GM21390 (cell line): ENCODE measurements around the gene ABCC3.

Experiments
- ATAC-seq: cut with Tn5 transposase; IDR thresholded peaks from one replicate; pipeline ENCODE4 v1.9.1; 2021; ENCODE audit not compliant: unreplicated experiment

ABCC3 gene

GRCh38 chr17:50634224-50634914 is at the start of gene ABCC3:
Gene ABCC3, plus strand, starts transcription at chr17:50634881. Its CDS starts 56 bp downstream, at chr17:50634937.
- no peak for ATAC-seq

DNA sequence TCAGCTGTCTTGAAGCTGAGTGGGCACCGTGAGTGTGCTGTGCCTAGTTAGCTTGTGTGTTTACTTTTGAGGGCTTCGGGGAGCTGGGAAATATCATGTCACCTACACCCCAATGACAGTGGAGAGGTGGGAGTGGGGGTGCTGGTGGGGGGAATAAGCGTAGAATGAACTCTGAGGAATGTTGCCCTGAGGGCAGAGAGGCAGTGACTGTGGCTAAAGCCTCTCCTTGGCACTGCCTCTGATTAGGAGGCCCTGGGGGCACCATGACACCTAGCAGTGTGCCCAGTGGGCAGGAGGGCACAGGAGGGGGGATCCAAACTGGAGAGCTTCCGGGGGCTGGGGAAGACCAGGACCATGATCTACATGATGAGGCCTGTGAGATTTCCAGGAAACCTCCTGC is 49.3 kb upstream of the ABCC3 start:
- ATAC-seq = no peak

- no peak for ATAC-seq
These were observed 48.8 kb upstream of the ABCC3 start for GRCh38 chr17:50585891-50586290.

- no peak for ATAC-seq
These were observed 48.0 kb upstream of the ABCC3 start for GRCh38 chr17:50586421-50587247.

GRCh38 chr17:50587571-50587970 is 47.1 kb upstream of the ABCC3 start:
- no peak for ATAC-seq

GRCh38 chr17:50588391-50589049 is 46.2 kb upstream of the ABCC3 start:
- ATAC-seq = no peak

GRCh38 chr17:50589095-50589705 is 45.5 kb upstream of the ABCC3 start:
- no peak for ATAC-seq

DNA sequence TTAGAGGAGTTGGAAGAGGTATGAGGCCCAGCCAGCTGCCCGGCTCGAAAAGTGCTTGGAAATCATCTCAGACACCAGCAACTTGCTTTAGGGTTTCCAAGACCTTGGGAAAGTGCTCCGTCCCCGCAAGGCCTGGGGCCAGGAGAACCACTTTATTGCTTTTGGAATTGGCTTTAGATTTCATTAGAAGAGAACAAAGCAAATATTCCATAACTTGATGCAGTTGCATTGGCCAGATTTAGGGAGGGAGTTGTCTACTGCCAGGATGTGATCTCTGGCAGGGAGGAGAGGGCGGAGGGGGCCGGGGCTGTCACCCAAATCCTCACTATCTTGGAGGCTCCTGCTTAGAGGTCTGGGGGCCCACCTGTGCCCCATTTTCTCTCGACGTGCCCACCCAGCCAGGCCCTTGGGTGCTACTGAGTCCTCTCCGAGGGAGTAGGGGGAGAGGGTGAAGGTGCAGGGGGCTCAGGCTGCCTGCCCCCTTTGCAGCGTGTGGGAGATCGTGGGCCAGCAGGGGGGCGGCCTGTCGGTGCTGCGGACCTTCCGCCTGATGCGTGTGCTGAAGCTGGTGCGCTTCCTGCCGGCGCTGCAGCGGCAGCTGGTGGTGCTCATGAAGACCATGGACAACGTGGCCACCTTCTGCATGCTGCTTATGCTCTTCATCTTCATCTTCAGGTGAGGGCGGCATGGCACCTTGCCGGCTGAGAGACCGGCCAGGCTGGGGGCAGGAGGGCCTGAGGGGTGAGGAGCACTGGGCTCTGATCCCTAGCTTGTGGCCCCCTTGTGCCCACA is 43.5 kb upstream of the ABCC3 start:
- ATAC-seq = no peak

DNA sequence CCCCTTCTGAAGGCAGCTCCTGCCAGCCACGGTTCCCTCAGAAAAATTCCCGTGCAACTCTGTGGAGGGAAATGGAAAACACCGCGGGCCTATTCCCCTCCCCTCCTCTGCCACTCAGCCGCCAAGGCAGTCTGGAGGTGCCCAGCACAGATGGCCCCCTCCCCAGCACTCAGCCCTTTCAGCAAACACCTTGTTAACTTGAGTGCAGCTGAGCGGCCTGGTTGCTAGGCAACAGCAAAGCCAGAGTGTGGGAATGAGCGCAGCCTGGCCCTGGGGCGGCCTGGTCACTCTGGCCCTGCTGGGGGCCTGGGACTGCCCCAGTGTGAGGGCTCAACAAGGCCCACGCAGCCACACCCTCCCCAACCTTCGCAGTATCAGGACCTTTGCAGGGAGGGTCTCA is 41.4 kb upstream of the ABCC3 start:
- no peak for ATAC-seq

- ATAC-seq = no peak
These were observed 40.4 kb upstream of the ABCC3 start for GRCh38 chr17:50594128-50594823.

GRCh38 chr17:50594892-50595291 is 39.8 kb upstream of the ABCC3 start:
- ATAC-seq = no peak

GRCh38 chr17:50596191-50597037 is 38.3 kb upstream of the ABCC3 start:
- ATAC-seq = no peak

DNA sequence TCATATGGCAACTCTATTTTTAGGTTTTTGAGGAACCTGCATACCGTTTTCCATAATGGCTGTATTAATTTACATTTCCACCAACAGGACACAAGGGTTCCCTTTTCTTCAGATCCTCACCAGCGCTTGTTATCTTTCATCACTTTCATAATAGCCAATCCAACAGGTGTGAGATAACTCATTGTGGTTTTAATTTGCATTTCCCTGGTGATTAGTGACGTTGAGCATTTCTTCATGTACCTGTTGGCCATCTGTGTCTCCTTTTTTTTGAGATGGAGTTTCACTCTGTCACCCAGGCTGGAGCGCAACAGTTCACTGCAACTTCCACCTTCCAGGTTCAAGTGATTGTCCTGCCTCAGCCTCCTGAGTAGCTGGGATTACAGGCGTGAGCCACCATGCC is 36.2 kb upstream of the ABCC3 start:
- ATAC-seq = no peak

DNA sequence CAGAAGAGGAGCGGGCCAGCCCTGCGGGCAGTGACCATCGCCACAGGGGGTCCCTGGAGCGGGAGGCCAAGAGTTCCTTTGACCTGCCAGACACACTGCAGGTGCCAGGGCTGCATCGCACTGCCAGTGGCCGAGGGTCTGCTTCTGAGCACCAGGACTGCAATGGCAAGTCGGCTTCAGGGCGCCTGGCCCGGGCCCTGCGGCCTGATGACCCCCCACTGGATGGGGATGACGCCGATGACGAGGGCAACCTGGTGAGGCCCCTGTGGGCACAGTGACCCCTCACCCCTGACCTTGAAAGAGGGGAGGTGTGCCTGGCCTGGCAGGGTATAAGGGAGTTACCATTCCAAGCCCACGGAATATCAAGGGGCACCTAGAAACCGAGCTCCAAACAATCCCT is 35.1 kb upstream of the ABCC3 start:
- ATAC-seq = no peak

DNA sequence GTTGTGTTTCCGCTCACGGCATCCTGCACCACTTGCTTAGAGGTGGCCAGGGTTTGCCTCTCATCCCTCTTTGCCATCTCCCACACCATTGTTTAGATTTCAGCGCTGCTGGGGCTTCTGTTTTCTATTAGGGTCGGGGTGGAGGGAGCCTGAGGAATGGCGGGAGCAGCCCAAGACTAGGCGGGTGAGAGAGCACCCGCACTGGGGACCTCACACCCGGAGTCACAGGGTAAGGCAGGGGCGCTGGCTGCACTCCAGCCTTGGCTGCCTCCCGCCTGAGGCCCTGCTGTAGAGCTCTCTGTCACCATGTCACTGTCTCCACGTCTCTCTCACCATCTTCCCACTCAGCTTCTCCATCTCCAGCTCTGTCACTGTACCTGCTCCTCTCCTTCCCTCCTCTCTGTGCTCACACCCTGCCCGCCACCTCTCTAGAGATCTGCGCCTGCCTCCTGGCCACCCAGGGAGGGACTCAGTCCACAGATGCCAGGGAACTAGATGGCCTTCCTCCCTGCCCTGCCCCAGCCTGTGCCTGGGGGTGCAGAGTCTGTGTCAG is 32.8 kb upstream of the ABCC3 start:
- ATAC-seq = no peak

DNA sequence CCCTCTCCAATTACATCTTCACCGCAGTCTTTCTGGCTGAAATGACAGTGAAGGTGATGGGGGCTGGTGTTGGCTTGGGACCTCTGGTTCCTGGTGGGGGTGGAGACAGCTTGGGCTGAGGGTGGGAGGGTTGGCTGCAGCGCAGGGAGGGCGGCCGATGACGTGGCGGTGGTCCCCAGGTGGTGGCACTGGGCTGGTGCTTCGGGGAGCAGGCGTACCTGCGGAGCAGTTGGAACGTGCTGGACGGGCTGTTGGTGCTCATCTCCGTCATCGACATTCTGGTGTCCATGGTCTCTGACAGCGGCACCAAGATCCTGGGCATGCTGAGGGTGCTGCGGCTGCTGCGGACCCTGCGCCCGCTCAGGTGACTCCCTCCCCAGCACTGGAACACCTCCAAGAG is 31.8 kb upstream of the ABCC3 start:
- no peak for ATAC-seq

- ATAC-seq = no peak
These were observed 31.3 kb upstream of the ABCC3 start for GRCh38 chr17:50603340-50603739.

DNA sequence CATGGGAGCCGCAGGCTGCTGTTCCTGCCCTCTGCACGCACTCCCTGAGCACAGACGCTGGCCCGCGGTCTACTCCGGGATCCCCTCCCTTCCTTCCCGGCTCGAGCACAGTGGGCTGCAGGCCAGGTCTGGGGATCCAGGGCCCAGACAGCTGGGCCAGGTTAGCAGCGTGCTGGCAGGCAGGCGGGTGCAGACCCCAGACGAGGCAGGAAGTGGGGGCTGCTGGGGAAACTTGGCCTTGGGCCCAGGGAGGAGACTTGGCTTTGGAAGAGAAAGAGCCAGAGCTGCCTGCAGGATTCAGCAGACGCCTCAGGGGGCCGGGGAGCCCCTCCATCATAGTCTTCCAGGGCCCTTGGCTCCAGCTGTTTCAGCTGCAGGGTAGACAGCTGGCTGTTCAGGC is 30.2 kb upstream of the ABCC3 start:
- no peak for ATAC-seq

DNA sequence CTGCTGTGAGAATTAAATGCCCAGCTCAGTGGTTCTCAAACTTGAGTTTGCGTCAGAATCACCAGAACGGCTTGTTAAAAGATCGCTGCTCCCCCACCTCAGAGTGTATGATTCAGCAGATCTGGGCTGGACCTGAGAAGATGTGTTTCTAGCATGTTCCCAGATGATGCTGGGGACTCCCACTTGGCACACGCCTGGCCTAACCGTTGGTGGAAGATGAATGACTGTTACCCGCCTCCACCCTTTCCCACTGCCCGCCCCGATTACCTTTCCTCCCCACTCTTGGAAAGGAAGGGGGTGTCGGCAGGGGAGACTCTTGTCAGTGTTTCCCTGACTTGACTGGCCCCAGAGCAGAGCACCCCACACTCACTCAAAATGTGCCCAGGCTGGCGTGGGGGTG is 29.3 kb upstream of the ABCC3 start:
- no peak for ATAC-seq
